ENCODE results near the gene BMP2K.

DNA sequence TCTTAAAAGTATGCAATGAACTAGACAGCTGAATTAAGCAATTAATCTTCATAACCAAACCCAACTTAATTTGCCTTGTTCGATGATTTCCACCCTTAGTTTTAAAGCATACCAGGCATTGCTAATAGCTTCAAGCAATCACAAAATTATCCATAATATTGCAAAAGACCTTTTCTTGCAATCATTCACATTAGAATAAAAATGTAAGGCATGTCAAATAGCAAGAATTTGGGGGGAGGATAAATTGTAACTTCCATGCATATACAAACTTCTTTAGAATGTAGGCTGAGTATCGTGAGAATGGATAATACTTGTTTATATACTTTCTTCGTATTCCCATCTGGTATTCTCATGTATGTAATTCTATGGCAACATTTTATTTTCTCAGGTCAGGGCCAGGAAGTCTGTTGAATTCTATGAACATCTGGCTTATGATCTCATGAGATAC is 28.7 kb upstream of the BMP2K start:
- no peak for TF ChIP-seq SPI1 (IDR thresholded peaks at IDR 0.05; ENCODE audit: low read depth, low read length)
- TF ChIP-seq TAF1 (IDR thresholded peaks at IDR 0.05; ENCODE audit: low read depth, low read length): no peak
